H1 (cell line): Measurements from ENCODE around the gene DKK1. TPM values are rescaled to one million over a fixed set of nuclear protein-coding genes. Genes with fewer than 3 reads are reported as not detected.

Experiments
- CBX8 ChIP-seq: fragments of 300-800, 300-1000 bp; sonication (generic); IDR thresholded peaks from 2 replicates; pipeline ENCODE4 v1.7.1; 2016; ENCODE audit warnings: low read depth, low read length, borderline replicate concordance
- CEBPB ChIP-seq: IDR thresholded peaks from 2 replicates; pipeline ENCODE4 v1.6.1; 2012; ENCODE audit warnings: low read depth, low read length
- GABPA ChIP-seq: IDR thresholded peaks from 2 replicates; pipeline ENCODE4 v1.6.1; 2011; ENCODE audit warnings: mild to moderate bottlenecking, low read length, moderate library complexity, borderline replicate concordance; ENCODE audit not compliant: insufficient read depth
- KDM5A ChIP-seq: fragments of 200-600 bp; IDR thresholded peaks from 2 replicates; pipeline ENCODE4 v1.7.1; 2012; ENCODE audit warnings: mild to moderate bottlenecking, low read length, inconsistent platforms, mixed read lengths
- SIX5 ChIP-seq: IDR thresholded peaks from 2 replicates; pipeline ENCODE4 v1.6.1; 2011; ENCODE audit warnings: mild to moderate bottlenecking, low read depth, low read length
- polyA plus RNA-seq, 7 experiments: library from polyadenylated mRNA; depleted of rRNA in 3 of 7; stranded (reverse) in 5 of 7; unstranded in 2 of 7; fragments of >200 nt in 5 of 7; fragments of 200-250 nt in 2 of 7; gene quantifications; 1 replicate in 5 of 7; 2 replicates in 1 of 7; 4 replicates in 1 of 7; pipeline versions ENCODE4 v1.2.1 to v1.2.3, GENCODE V29; 2011 to 2013; ENCODE audit warnings: missing spikeins in 2 of 7, mixed read lengths in 2 of 7
- total RNA-seq: library from RNA; stranded (reverse); fragmentation: NEBNext Ultra II Directional; extraction: Animal tissue kit (Norgen Biotek cat#: 25700); gene quantifications from 2 replicates; pipeline ENCODE4 v1.2.1, GENCODE V29; 2021
- TF ChIP-seq, protein P1 (sequence below): fragments of 300-600 bp; sonication (generic); IDR thresholded peaks from 2 replicates; pipeline ENCODE4 v1.7.1; 2012; ENCODE audit warnings: low read length, moderate library complexity, mild to moderate bottlenecking, inconsistent platforms; ENCODE audit not compliant: insufficient replicate concordance
- TF ChIP-seq, protein P2 (sequence below): IDR thresholded peaks from 2 replicates; pipeline ENCODE4 v1.6.1; 2011; ENCODE audit warnings: low read length, improper control_type of control experiment
- TF ChIP-seq, protein P3 (sequence below): IDR thresholded peaks from 2 replicates; pipeline ENCODE4 v1.6.1; 2012; ENCODE audit warnings: inconsistent platforms

DKK1 gene
- total and polyA plus RNA-seq, 2 of the 8 experiments (the other 6 are each of a cell fraction or from before 2014, with no cell fraction given): 0.36 to 0.61 TPM

DNA sequence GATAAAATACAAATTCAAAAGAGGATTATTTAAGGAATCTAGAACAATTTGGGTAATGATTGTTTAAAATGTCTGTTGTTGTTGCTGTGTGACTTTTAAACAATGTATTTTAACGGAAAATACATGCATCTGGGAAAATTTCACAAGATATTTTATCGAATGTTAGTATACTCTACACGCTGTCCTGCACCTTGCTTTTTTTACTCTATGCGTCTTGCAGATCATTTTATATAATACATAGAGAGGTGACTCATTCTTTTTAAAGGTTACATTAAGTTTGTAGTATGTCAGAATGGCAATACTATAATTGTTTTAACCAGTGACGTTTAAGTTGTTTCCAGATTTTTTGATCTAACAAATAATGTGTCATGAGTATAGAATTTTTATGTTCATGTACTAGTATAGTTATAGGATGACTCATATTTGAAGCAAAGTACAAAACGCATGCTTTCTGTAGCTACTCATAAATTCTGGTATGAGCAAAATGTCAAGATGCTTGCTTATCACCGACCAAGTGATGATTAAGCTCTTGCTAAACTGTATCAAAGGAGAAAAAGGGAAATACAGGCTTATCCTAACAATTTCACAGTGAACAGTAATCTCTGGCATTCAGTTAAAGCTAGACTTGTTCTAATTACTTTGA is 4.9 kb downstream of the DKK1 start (continued):
- TF ChIP-seq, protein P1, sequence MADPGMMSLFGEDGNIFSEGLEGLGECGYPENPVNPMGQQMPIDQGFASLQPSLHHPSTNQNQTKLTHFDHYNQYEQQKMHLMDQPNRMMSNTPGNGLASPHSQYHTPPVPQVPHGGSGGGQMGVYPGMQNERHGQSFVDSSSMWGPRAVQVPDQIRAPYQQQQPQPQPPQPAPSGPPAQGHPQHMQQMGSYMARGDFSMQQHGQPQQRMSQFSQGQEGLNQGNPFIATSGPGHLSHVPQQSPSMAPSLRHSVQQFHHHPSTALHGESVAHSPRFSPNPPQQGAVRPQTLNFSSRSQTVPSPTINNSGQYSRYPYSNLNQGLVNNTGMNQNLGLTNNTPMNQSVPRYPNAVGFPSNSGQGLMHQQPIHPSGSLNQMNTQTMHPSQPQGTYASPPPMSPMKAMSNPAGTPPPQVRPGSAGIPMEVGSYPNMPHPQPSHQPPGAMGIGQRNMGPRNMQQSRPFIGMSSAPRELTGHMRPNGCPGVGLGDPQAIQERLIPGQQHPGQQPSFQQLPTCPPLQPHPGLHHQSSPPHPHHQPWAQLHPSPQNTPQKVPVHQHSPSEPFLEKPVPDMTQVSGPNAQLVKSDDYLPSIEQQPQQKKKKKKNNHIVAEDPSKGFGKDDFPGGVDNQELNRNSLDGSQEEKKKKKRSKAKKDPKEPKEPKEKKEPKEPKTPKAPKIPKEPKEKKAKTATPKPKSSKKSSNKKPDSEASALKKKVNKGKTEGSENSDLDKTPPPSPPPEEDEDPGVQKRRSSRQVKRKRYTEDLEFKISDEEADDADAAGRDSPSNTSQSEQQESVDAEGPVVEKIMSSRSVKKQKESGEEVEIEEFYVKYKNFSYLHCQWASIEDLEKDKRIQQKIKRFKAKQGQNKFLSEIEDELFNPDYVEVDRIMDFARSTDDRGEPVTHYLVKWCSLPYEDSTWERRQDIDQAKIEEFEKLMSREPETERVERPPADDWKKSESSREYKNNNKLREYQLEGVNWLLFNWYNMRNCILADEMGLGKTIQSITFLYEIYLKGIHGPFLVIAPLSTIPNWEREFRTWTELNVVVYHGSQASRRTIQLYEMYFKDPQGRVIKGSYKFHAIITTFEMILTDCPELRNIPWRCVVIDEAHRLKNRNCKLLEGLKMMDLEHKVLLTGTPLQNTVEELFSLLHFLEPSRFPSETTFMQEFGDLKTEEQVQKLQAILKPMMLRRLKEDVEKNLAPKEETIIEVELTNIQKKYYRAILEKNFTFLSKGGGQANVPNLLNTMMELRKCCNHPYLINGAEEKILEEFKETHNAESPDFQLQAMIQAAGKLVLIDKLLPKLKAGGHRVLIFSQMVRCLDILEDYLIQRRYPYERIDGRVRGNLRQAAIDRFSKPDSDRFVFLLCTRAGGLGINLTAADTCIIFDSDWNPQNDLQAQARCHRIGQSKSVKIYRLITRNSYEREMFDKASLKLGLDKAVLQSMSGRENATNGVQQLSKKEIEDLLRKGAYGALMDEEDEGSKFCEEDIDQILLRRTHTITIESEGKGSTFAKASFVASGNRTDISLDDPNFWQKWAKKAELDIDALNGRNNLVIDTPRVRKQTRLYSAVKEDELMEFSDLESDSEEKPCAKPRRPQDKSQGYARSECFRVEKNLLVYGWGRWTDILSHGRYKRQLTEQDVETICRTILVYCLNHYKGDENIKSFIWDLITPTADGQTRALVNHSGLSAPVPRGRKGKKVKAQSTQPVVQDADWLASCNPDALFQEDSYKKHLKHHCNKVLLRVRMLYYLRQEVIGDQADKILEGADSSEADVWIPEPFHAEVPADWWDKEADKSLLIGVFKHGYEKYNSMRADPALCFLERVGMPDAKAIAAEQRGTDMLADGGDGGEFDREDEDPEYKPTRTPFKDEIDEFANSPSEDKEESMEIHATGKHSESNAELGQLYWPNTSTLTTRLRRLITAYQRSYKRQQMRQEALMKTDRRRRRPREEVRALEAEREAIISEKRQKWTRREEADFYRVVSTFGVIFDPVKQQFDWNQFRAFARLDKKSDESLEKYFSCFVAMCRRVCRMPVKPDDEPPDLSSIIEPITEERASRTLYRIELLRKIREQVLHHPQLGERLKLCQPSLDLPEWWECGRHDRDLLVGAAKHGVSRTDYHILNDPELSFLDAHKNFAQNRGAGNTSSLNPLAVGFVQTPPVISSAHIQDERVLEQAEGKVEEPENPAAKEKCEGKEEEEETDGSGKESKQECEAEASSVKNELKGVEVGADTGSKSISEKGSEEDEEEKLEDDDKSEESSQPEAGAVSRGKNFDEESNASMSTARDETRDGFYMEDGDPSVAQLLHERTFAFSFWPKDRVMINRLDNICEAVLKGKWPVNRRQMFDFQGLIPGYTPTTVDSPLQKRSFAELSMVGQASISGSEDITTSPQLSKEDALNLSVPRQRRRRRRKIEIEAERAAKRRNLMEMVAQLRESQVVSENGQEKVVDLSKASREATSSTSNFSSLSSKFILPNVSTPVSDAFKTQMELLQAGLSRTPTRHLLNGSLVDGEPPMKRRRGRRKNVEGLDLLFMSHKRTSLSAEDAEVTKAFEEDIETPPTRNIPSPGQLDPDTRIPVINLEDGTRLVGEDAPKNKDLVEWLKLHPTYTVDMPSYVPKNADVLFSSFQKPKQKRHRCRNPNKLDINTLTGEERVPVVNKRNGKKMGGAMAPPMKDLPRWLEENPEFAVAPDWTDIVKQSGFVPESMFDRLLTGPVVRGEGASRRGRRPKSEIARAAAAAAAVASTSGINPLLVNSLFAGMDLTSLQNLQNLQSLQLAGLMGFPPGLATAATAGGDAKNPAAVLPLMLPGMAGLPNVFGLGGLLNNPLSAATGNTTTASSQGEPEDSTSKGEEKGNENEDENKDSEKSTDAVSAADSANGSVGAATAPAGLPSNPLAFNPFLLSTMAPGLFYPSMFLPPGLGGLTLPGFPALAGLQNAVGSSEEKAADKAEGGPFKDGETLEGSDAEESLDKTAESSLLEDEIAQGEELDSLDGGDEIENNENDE: no peak
- TF ChIP-seq CEBPB: no peak
- no peak for TF ChIP-seq GABPA
- TF ChIP-seq KDM5A: no peak
- TF ChIP-seq, protein P2, sequence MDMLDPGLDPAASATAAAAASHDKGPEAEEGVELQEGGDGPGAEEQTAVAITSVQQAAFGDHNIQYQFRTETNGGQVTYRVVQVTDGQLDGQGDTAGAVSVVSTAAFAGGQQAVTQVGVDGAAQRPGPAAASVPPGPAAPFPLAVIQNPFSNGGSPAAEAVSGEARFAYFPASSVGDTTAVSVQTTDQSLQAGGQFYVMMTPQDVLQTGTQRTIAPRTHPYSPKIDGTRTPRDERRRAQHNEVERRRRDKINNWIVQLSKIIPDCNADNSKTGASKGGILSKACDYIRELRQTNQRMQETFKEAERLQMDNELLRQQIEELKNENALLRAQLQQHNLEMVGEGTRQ: no peak
- no peak for TF ChIP-seq CBX8
- TF ChIP-seq SIX5: no peak
- TF ChIP-seq, protein P3, sequence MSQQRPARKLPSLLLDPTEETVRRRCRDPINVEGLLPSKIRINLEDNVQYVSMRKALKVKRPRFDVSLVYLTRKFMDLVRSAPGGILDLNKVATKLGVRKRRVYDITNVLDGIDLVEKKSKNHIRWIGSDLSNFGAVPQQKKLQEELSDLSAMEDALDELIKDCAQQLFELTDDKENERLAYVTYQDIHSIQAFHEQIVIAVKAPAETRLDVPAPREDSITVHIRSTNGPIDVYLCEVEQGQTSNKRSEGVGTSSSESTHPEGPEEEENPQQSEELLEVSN: no peak
